Measurements from ENCODE around the gene PTK7.

The PTK7 gene

DNA sequence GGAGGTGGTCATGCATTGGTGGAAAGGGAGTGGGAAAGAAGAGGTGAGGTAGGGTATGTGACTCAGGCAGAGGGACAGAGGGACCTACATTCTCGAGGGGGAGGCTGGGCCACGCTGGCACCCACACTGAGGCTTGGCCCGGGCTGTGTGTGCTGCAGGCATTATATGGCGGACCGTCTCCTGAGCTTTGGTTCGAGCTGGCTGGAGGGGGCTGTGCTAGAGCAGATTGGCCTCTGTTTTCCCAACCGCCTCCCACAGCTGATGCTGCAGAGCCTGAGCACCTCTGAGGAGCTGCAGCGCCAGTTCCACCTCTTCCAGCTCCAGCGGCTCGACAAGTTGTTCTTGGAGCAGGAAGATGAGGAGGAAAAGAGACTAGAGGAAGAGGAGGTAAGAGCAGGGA, 129.7 kb downstream of the PTK7 start:
- H3K9ac ChIP-seq: no peak overlapping the region
- no peak overlapping the region for H3K4me3 ChIP-seq (ENCODE audit: low read depth, low read length)
- TF ChIP-seq, protein P1, sequence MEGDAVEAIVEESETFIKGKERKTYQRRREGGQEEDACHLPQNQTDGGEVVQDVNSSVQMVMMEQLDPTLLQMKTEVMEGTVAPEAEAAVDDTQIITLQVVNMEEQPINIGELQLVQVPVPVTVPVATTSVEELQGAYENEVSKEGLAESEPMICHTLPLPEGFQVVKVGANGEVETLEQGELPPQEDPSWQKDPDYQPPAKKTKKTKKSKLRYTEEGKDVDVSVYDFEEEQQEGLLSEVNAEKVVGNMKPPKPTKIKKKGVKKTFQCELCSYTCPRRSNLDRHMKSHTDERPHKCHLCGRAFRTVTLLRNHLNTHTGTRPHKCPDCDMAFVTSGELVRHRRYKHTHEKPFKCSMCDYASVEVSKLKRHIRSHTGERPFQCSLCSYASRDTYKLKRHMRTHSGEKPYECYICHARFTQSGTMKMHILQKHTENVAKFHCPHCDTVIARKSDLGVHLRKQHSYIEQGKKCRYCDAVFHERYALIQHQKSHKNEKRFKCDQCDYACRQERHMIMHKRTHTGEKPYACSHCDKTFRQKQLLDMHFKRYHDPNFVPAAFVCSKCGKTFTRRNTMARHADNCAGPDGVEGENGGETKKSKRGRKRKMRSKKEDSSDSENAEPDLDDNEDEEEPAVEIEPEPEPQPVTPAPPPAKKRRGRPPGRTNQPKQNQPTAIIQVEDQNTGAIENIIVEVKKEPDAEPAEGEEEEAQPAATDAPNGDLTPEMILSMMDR (IDR thresholded peaks at IDR 0.05): no peak
- H3K36me3 ChIP-seq (ENCODE audit: control insufficient read depth, insufficient read depth, low read length): no peaks in the 10 kb centered on the region
- H3K4me1 ChIP-seq: no peaks in the 10 kb centered on the region
- H2AFZ ChIP-seq: no peak overlapping the region
- no peak overlapping the region for H3K27ac ChIP-seq
- no peak overlapping the region for H3K4me2 ChIP-seq (ENCODE audit: low read length)
- no peaks in the 10 kb centered on the region for H3K27me3 ChIP-seq (ENCODE audit: control insufficient read depth, insufficient read depth, low read length)
- no peaks in the 10 kb centered on the region for H3K79me2 ChIP-seq
- H3K9me3 ChIP-seq (ENCODE audit: control insufficient read depth, low read length): no peaks in the 10 kb centered on the region

DNA sequence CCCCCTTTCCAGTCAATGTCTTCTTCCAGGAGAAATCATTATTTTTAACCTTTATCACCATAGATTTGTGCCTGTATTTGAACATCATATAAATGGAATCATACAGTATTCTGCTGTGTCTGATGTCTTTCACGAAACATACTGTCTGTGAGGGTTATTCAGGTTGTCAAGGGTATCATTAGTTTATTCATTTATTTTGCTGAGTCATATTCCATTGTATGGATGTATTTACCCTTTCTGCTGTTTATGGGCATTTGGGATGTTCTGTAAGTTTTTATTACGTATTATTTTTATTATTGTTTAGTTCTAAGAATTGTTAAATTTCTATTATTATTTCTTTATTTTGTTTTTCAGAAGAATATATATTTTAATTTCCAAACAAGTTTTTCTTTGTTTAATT, 131.2 kb downstream of the PTK7 start:
- no peak overlapping the region for H2AFZ ChIP-seq
- H3K4me2 ChIP-seq (ENCODE audit: low read length): no peak overlapping the region
- H3K4me1 ChIP-seq: no peaks in the 10 kb centered on the region
- no peak overlapping the region for H3K4me3 ChIP-seq (ENCODE audit: low read depth, low read length)
- no peaks in the 10 kb centered on the region for H3K79me2 ChIP-seq
- H3K36me3 ChIP-seq (ENCODE audit: control insufficient read depth, insufficient read depth, low read length): no peaks in the 10 kb centered on the region
- no peak overlapping the region for H3K9ac ChIP-seq
- no peaks in the 10 kb centered on the region for H3K9me3 ChIP-seq (ENCODE audit: control insufficient read depth, low read length)
- no peaks in the 10 kb centered on the region for H3K27me3 ChIP-seq (ENCODE audit: control insufficient read depth, insufficient read depth, low read length)
- no peak overlapping the region for H3K27ac ChIP-seq
- TF ChIP-seq, protein P1 (IDR thresholded peaks at IDR 0.05): no peak

All from parathyroid adenoma (tissue), 2 donors.